Dendritic cell treated with granulocyte-macrophage colony-stimulating factor and Interleukin-4, amounts not matched to agents 40 ng/mL and 50 ng/mL, for 4 days (primary cell): ENCODE data around the gene CRY2.

Source experiments
- H3K27ac Mint-ChIP-seq: one replicate; pipeline ENCODE4 v1.8.0; 2022; ENCODE audit warnings: mild to moderate bottlenecking, mixed read lengths
- H3K27me3 Mint-ChIP-seq: one replicate; pipeline ENCODE4 v1.8.0; 2022; ENCODE audit warnings: mild to moderate bottlenecking, mixed read lengths
- H3K36me3 Mint-ChIP-seq: one replicate; pipeline ENCODE4 v1.8.0; 2022; ENCODE audit warnings: low read depth, mixed read lengths
- H3K4me1 Mint-ChIP-seq: one replicate; pipeline ENCODE4 v1.8.0; 2022; ENCODE audit warnings: low read depth, mixed read lengths
- H3K4me3 Mint-ChIP-seq: one replicate; pipeline ENCODE4 v1.8.0; 2022; ENCODE audit warnings: mild to moderate bottlenecking, moderate library complexity, mixed read lengths
- H3K9me3 Mint-ChIP-seq: one replicate; pipeline ENCODE4 v1.8.0; 2022; ENCODE audit warnings: mixed read lengths
- intact Hi-C: fragments of 100-400 bp; cut with micrococcal nuclease; formaldehyde crosslinking; loops from one replicate; pipeline ENCODE4 v1.15.0; 2022

Gene CRY2

GRCh38 chr11:45884596-45885185 is 37.4 kb downstream of the CRY2 start:
- H3K27ac Mint-ChIP-seq, result no peak overlapping the region
- intact Hi-C loops, result loop anchor here (10.0 kb wide), 1 partner anchor 50 kb away; no protein-coding TSS in a partner anchor

GRCh38 chr11:45885274-45885920 is 38.1 kb downstream of the CRY2 start, which contains the start of gene MAPK8IP1:
Gene MAPK8IP1, plus strand, starts transcription at chr11:45885651. Its CDS starts 170 bp downstream, at chr11:45885821.
- Mint-ChIP-seq H3K4me1 (peaks cover 12% of the 10 kb centered on the region), H3K27ac (no peak within 1 kb of the TSS), H3K9me3 (no peaks in the 10 kb centered on the region), H3K36me3 (peaks cover 22% of the 10 kb centered on the region), H3K27me3 (peaks cover 43% of the 10 kb centered on the region), H3K4me3 (peak within 1 kb of the TSS; percentile 63)
- intact Hi-C loops, result loop anchor here (10.0 kb wide), 1 partner anchor 49 kb away; no protein-coding TSS in a partner anchor

More at GRCh38 chr11:45884596-45885185, 37.4 kb downstream of the CRY2 start:
- Mint-ChIP-seq H3K4me1 (peaks cover 12% of the 10 kb centered on the region), H3K9me3 (no peaks in the 10 kb centered on the region), H3K27me3 (peaks cover 41% of the 10 kb centered on the region), H3K4me3 (peak overlapping the region; percentile 63), H3K36me3 (peaks cover 29% of the 10 kb centered on the region)

GRCh38 chr11:45885921-45886721 is 38.8 kb downstream of the CRY2 start:
- Mint-ChIP-seq H3K27me3 (peaks cover 46% of the 10 kb centered on the region), H3K4me3 (peak overlapping the region; percentile 37), H3K36me3 (peaks cover 14% of the 10 kb centered on the region), H3K4me1 (peaks cover 12% of the 10 kb centered on the region), H3K27ac (no peak overlapping the region), H3K9me3 (no peaks in the 10 kb centered on the region)
- intact Hi-C loops, result loop anchor here (10.0 kb wide), 1 partner anchor 49 kb away; no protein-coding TSS in a partner anchor

- intact Hi-C loops, result loop anchor here (10.0 kb wide), 1 partner anchor 48 kb away; no protein-coding TSS in a partner anchor
- H3K27ac Mint-ChIP-seq, result no peak overlapping the region
These were observed 39.7 kb downstream of the CRY2 start for GRCh38 chr11:45886816-45887520.

GRCh38 chr11:45887587-45887986 is 40.3 kb downstream of the CRY2 start:
- H3K36me3 Mint-ChIP-seq, result no peaks in the 10 kb centered on the region
- H3K9me3 Mint-ChIP-seq, result no peaks in the 10 kb centered on the region
- peaks cover 12% of the 10 kb centered on the region for H3K4me1 Mint-ChIP-seq
- intact Hi-C loops, result loop anchor here (10.0 kb wide), 1 partner anchor 47 kb away; no protein-coding TSS in a partner anchor
- H3K4me3 Mint-ChIP-seq, result no peak overlapping the region
- H3K27me3 Mint-ChIP-seq, result peaks cover 51% of the 10 kb centered on the region
- no peak overlapping the region for H3K27ac Mint-ChIP-seq

More at GRCh38 chr11:45886816-45887520, 39.7 kb downstream of the CRY2 start:
- H3K4me3 Mint-ChIP-seq, result no peak overlapping the region
- peaks cover 12% of the 10 kb centered on the region for H3K4me1 Mint-ChIP-seq
- peaks cover 6% of the 10 kb centered on the region for H3K36me3 Mint-ChIP-seq
- no peaks in the 10 kb centered on the region for H3K9me3 Mint-ChIP-seq
- H3K27me3 Mint-ChIP-seq, result peaks cover 49% of the 10 kb centered on the region

GRCh38 chr11:45889555-45889954 is 42.3 kb downstream of the CRY2 start:
- Mint-ChIP-seq H3K9me3 (no peaks in the 10 kb centered on the region), H3K4me3 (no peak overlapping the region), H3K27ac (no peak overlapping the region), H3K4me1 (peaks cover 9% of the 10 kb centered on the region), H3K36me3 (no peaks in the 10 kb centered on the region), H3K27me3 (peaks cover 49% of the 10 kb centered on the region)
- intact Hi-C loops, result loop anchor here (10.0 kb wide), 1 partner anchor 45 kb away; no protein-coding TSS in a partner anchor

- no peaks in the 10 kb centered on the region for H3K9me3 Mint-ChIP-seq
- H3K4me1 Mint-ChIP-seq, result peaks cover 5% of the 10 kb centered on the region
- no peak overlapping the region for H3K27ac Mint-ChIP-seq
- H3K4me3 Mint-ChIP-seq, result no peak overlapping the region
- intact Hi-C loops, result loop anchor here (10.0 kb wide), 1 partner anchor 45 kb away; no protein-coding TSS in a partner anchor
- H3K27me3 Mint-ChIP-seq, result peaks cover 49% of the 10 kb centered on the region
- no peaks in the 10 kb centered on the region for H3K36me3 Mint-ChIP-seq
These were observed 42.7 kb downstream of the CRY2 start for GRCh38 chr11:45889966-45890365.

- Mint-ChIP-seq H3K4me1 (no peaks in the 10 kb centered on the region), H3K36me3 (no peaks in the 10 kb centered on the region), H3K27ac (no peak overlapping the region), H3K9me3 (no peaks in the 10 kb centered on the region), H3K27me3 (peaks cover 51% of the 10 kb centered on the region), H3K4me3 (no peak overlapping the region)
- intact Hi-C loops, result no loop called here
These were observed 43.7 kb downstream of the CRY2 start for GRCh38 chr11:45890886-45891550.

GRCh38 chr11:45892856-45893255 is 45.6 kb downstream of the CRY2 start:
- peaks cover 50% of the 10 kb centered on the region for H3K27me3 Mint-ChIP-seq
- no peaks in the 10 kb centered on the region for H3K9me3 Mint-ChIP-seq
- H3K4me1 Mint-ChIP-seq, result peaks cover 2% of the 10 kb centered on the region
- H3K27ac Mint-ChIP-seq, result no peak overlapping the region
- intact Hi-C loops, result no loop called here
- no peaks in the 10 kb centered on the region for H3K36me3 Mint-ChIP-seq
- no peak overlapping the region for H3K4me3 Mint-ChIP-seq

- H3K27ac Mint-ChIP-seq, result no peak overlapping the region
- H3K27me3 Mint-ChIP-seq, result peaks cover 62% of the 10 kb centered on the region
- H3K4me1 Mint-ChIP-seq, result peaks cover 14% of the 10 kb centered on the region
- H3K4me3 Mint-ChIP-seq, result no peak overlapping the region
- H3K9me3 Mint-ChIP-seq, result no peaks in the 10 kb centered on the region
- no peaks in the 10 kb centered on the region for H3K36me3 Mint-ChIP-seq
- intact Hi-C loops, result no loop called here
These were observed 47.4 kb downstream of the CRY2 start for GRCh38 chr11:45894555-45895247.

- peaks cover 19% of the 10 kb centered on the region for H3K4me1 Mint-ChIP-seq
These were observed 48.4 kb downstream of the CRY2 start for GRCh38 chr11:45895553-45896259.

GRCh38 chr11:45896422-45896984 is 49.2 kb downstream of the CRY2 start:
- peaks cover 23% of the 10 kb centered on the region for H3K4me1 Mint-ChIP-seq
- no peaks in the 10 kb centered on the region for H3K9me3 Mint-ChIP-seq
- intact Hi-C loops, result no loop called here
- peaks cover 67% of the 10 kb centered on the region for H3K27me3 Mint-ChIP-seq
- H3K27ac Mint-ChIP-seq, result no peak overlapping the region
- H3K4me3 Mint-ChIP-seq, result no peak overlapping the region
- no peaks in the 10 kb centered on the region for H3K36me3 Mint-ChIP-seq

More at GRCh38 chr11:45895553-45896259, 48.4 kb downstream of the CRY2 start:
- no peak overlapping the region for H3K27ac Mint-ChIP-seq
- H3K9me3 Mint-ChIP-seq, result no peaks in the 10 kb centered on the region
- no peak overlapping the region for H3K4me3 Mint-ChIP-seq
- peaks cover 63% of the 10 kb centered on the region for H3K27me3 Mint-ChIP-seq
- intact Hi-C loops, result no loop called here
- no peaks in the 10 kb centered on the region for H3K36me3 Mint-ChIP-seq
